ENCODE results near the gene ARRDC3.

- TF ChIP-seq, protein P1, sequence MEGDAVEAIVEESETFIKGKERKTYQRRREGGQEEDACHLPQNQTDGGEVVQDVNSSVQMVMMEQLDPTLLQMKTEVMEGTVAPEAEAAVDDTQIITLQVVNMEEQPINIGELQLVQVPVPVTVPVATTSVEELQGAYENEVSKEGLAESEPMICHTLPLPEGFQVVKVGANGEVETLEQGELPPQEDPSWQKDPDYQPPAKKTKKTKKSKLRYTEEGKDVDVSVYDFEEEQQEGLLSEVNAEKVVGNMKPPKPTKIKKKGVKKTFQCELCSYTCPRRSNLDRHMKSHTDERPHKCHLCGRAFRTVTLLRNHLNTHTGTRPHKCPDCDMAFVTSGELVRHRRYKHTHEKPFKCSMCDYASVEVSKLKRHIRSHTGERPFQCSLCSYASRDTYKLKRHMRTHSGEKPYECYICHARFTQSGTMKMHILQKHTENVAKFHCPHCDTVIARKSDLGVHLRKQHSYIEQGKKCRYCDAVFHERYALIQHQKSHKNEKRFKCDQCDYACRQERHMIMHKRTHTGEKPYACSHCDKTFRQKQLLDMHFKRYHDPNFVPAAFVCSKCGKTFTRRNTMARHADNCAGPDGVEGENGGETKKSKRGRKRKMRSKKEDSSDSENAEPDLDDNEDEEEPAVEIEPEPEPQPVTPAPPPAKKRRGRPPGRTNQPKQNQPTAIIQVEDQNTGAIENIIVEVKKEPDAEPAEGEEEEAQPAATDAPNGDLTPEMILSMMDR (IDR thresholded peaks at IDR 0.05), result no peak
- no peak for TF ChIP-seq EP300 (IDR thresholded peaks at IDR 0.05)
Observed at GRCh38 chr5:91361055-91361701, 21.9 kb downstream of the ARRDC3 start.
